Activated naive CD4-positive, alpha-beta T cell treated with anti-CD3 and anti-CD28 coated beads, Interleukin-2, amount 10 ng/mL, durations not matched to agents 7 days and 5 days (primary cell): ENCODE measurements around the gene PPP1R15B.

ENCODE experiments used
- CTCF ChIA-PET: fragments of 350-600 bp; sonication (Branson Sonifier 250); formaldehyde crosslinking; loops from one replicate; lab custom pipeline; 2021; ENCODE audit warnings: antibody characterized with exemption; lab: Charles Lee
- DNase-seq: peaks from one replicate; pipeline ENCODE4 v3.0.0-alpha.2; 2020
- H3K27ac Mint-ChIP-seq: one replicate; pipeline ENCODE4 v1.8.0; 2021; ENCODE audit warnings: mild to moderate bottlenecking, moderate library complexity, mixed read lengths
- H3K27me3 Mint-ChIP-seq: one replicate; pipeline ENCODE4 v1.8.0; 2021; ENCODE audit warnings: mild to moderate bottlenecking, mixed read lengths
- H3K36me3 Mint-ChIP-seq: one replicate; pipeline ENCODE4 v1.8.0; 2021; ENCODE audit warnings: mixed read lengths
- H3K4me1 Mint-ChIP-seq: one replicate; pipeline ENCODE4 v1.8.0; 2021; ENCODE audit warnings: mixed read lengths
- H3K4me3 Mint-ChIP-seq: one replicate; pipeline ENCODE4 v1.8.0; 2021; ENCODE audit warnings: mild to moderate bottlenecking, moderate library complexity, mixed read lengths
- H3K9me3 Mint-ChIP-seq: one replicate; pipeline ENCODE4 v1.8.0; 2021; ENCODE audit warnings: mixed read lengths

Gene PPP1R15B

GRCh38 chr1:204357551-204358490, 53.8 kb downstream of the PPP1R15B start:
- DNase-seq: no peak
- H3K9me3 Mint-ChIP-seq: no peaks in the 10 kb centered on the region
- CTCF ChIA-PET: interaction anchor here (0.8 to 1.8 kb wide), 3 partner anchors 9 to 195 kb away, joined by 3 to 7 read pairs (median 4); no protein-coding TSS in a partner anchor
- no peak overlapping the region for H3K4me3 Mint-ChIP-seq
- no peaks in the 10 kb centered on the region for H3K36me3 Mint-ChIP-seq
- peaks cover 60% of the 10 kb centered on the region for H3K27me3 Mint-ChIP-seq
- no peaks in the 10 kb centered on the region for H3K4me1 Mint-ChIP-seq
- no peak overlapping the region for H3K27ac Mint-ChIP-seq

GRCh38 chr1:204356997-204357396, 54.6 kb downstream of the PPP1R15B start:
- peaks cover 52% of the 10 kb centered on the region for H3K27me3 Mint-ChIP-seq
- no peaks in the 10 kb centered on the region for H3K36me3 Mint-ChIP-seq
- no peak overlapping the region for H3K27ac Mint-ChIP-seq
- CTCF ChIA-PET: interaction anchor here (1.0 to 1.8 kb wide), 2 partner anchors 99 to 194 kb away, joined by 3 to 7 read pairs; no protein-coding TSS in a partner anchor
- no peaks in the 10 kb centered on the region for H3K4me1 Mint-ChIP-seq
- H3K4me3 Mint-ChIP-seq: no peak overlapping the region
- no peaks in the 10 kb centered on the region for H3K9me3 Mint-ChIP-seq
- DNase-seq: no peak

- H3K27me3 Mint-ChIP-seq: peaks cover 41% of the 10 kb centered on the region
- no peak overlapping the region for H3K27ac Mint-ChIP-seq
- H3K4me1 Mint-ChIP-seq: no peaks in the 10 kb centered on the region
- H3K36me3 Mint-ChIP-seq: no peaks in the 10 kb centered on the region
- no peaks in the 10 kb centered on the region for H3K9me3 Mint-ChIP-seq
- CTCF ChIA-PET: no interaction called here
- H3K4me3 Mint-ChIP-seq: no peak overlapping the region
- no peak for DNase-seq
These were observed 55.7 kb downstream of the PPP1R15B start for GRCh38 chr1:204355913-204356312.

GRCh38 chr1:204354579-204354978, 57.0 kb downstream of the PPP1R15B start:
- no peaks in the 10 kb centered on the region for H3K36me3 Mint-ChIP-seq
- no peaks in the 10 kb centered on the region for H3K4me1 Mint-ChIP-seq
- CTCF ChIA-PET: interaction anchor here (1.5 kb wide), 1 partner anchor 148 kb away, joined by 4 read pairs; no protein-coding TSS in a partner anchor
- peaks cover 28% of the 10 kb centered on the region for H3K27me3 Mint-ChIP-seq
- no peaks in the 10 kb centered on the region for H3K9me3 Mint-ChIP-seq
- no peak overlapping the region for H3K27ac Mint-ChIP-seq
- DNase-seq: no peak
- no peak overlapping the region for H3K4me3 Mint-ChIP-seq
